Astrocyte (in vitro differentiated cells and primary cell): Measurements from ENCODE around the gene PPP2R2C. TPM values are rescaled to one million over a fixed set of nuclear protein-coding genes. Genes with fewer than 3 reads are reported as not detected.
A peak's percentile ranks its signal among the peaks of the same experiment; 100 is the strongest.

Source experiments
- DNase-seq: peaks from one replicate; pipeline ENCODE4 v3.0.0-alpha.2; 2010; ENCODE audit warnings: low read depth
- FAIRE-seq: peaks from 2 replicates; lab custom pipeline; 2011; peaks lifted over from hg19 to GRCh38; lab: Jason Lieb, UNC
- H2AFZ ChIP-seq: 2 replicates; pipeline ENCODE4 v1.6.0; 2012; ENCODE audit warnings: low read depth, low read length, inconsistent platforms
- H3K27ac ChIP-seq: 2 replicates; pipeline ENCODE4 v1.5.1; 2011; ENCODE audit warnings: low read depth, low read length, inconsistent platforms
- H3K27me3 ChIP-seq: 2 replicates; pipeline ENCODE4 v1.6.0; 2011; ENCODE audit warnings: low read length, inconsistent platforms; ENCODE audit not compliant: insufficient read depth
- H3K36me3 ChIP-seq: 2 replicates; pipeline ENCODE4 v1.5.1; 2011; ENCODE audit warnings: low read length, inconsistent platforms; ENCODE audit not compliant: insufficient read depth
- H3K4me1 ChIP-seq: 2 replicates; pipeline ENCODE4 v1.5.1; 2011; ENCODE audit warnings: low read length, inconsistent platforms; ENCODE audit not compliant: insufficient read depth
- H3K4me2 ChIP-seq: 2 replicates; pipeline ENCODE4 v1.6.0; 2012; ENCODE audit warnings: low read length, inconsistent platforms
- H3K4me3 ChIP-seq: 2 replicates; pipeline ENCODE4 v1.5.1; 2011; ENCODE audit warnings: low read depth, mild to moderate bottlenecking, low read length, inconsistent platforms; ENCODE audit not compliant: insufficient read depth
- H3K79me2 ChIP-seq: 2 replicates; pipeline ENCODE4 v1.6.0; 2012; ENCODE audit warnings: mild to moderate bottlenecking, low read length, inconsistent platforms; ENCODE audit not compliant: insufficient read depth
- H3K9ac ChIP-seq: 2 replicates; pipeline ENCODE4 v1.6.0; 2012; ENCODE audit warnings: mild to moderate bottlenecking, low read length, inconsistent platforms
- H3K9me3 ChIP-seq: 2 replicates; pipeline ENCODE4 v1.5.1; 2012; ENCODE audit warnings: low read depth, mild to moderate bottlenecking, low read length, inconsistent platforms; ENCODE audit not compliant: insufficient read depth
- H4K20me1 ChIP-seq: 2 replicates; pipeline ENCODE4 v1.6.0; 2012; ENCODE audit warnings: low read length, inconsistent platforms; ENCODE audit not compliant: insufficient read depth
- H3K27ac Mint-ChIP-seq: one replicate; pipeline ENCODE4 v1.8.0; 2021; ENCODE audit warnings: mild to moderate bottlenecking, mixed read lengths; ENCODE audit not compliant: unreplicated experiment
- H3K27me3 Mint-ChIP-seq: one replicate; pipeline ENCODE4 v1.8.0; 2021; ENCODE audit warnings: low read depth, mixed read lengths; ENCODE audit not compliant: unreplicated experiment
- H3K36me3 Mint-ChIP-seq: one replicate; pipeline ENCODE4 v1.8.0; 2021; ENCODE audit warnings: low read depth, mixed read lengths; ENCODE audit not compliant: unreplicated experiment
- H3K4me1 Mint-ChIP-seq: one replicate; pipeline ENCODE4 v1.8.0; 2021; ENCODE audit warnings: low read depth, mixed read lengths; ENCODE audit not compliant: unreplicated experiment
- H3K4me3 Mint-ChIP-seq: one replicate; pipeline ENCODE4 v1.8.0; 2021; ENCODE audit warnings: mild to moderate bottlenecking, moderate library complexity, mixed read lengths; ENCODE audit not compliant: unreplicated experiment
- H3K9me3 Mint-ChIP-seq: one replicate; pipeline ENCODE4 v1.8.0; 2021; ENCODE audit warnings: mild to moderate bottlenecking, mixed read lengths; ENCODE audit not compliant: unreplicated experiment
- CTCF ChIP-seq: IDR thresholded peaks from 2 replicates; pipeline ENCODE4 v1.5.1; 2011; ENCODE audit warnings: low read depth, mild to moderate bottlenecking, inconsistent platforms, low read length, moderate library complexity; ENCODE audit not compliant: insufficient read depth
- EZH2 ChIP-seq: IDR thresholded peaks from 2 replicates; pipeline ENCODE4 v1.6.1; 2012; ENCODE audit warnings: mild to moderate bottlenecking, low read length, inconsistent platforms; ENCODE audit not compliant: insufficient read depth
- total RNA-seq: library from RNA; stranded (reverse); gene quantifications from 2 replicates; pipeline ENCODE4 v1.2.1, GENCODE V29; 2021

The PPP2R2C gene
- total RNA-seq, 1 donor from 2014 or later, result 1.1 TPM

GRCh38 chr4:6365545-6366086, 106.8 kb downstream of the PPP2R2C start:
- H4K20me1 ChIP-seq, result no peaks in the 10 kb centered on the region
- TF ChIP-seq EZH2, result no peak
- TF ChIP-seq CTCF, result no peak
- H3K36me3 Mint-ChIP-seq, result no peaks in the 10 kb centered on the region
- no peaks in the 10 kb centered on the region for H3K9me3 ChIP-seq
- H3K27ac Mint-ChIP-seq, result no peak overlapping the region
- FAIRE-seq, result no peak
- peaks cover 10% of the 10 kb centered on the region for H3K27me3 ChIP-seq
- no peak overlapping the region for H3K4me2 ChIP-seq
- H3K4me1 Mint-ChIP-seq, result no peaks in the 10 kb centered on the region
- H3K4me3 Mint-ChIP-seq, result no peak overlapping the region
- no peak overlapping the region for H3K27ac ChIP-seq
- no peak overlapping the region for H3K4me3 ChIP-seq
- no peaks in the 10 kb centered on the region for H3K36me3 ChIP-seq
- H3K9ac ChIP-seq, result no peak overlapping the region
- H3K27me3 Mint-ChIP-seq, result peaks cover 67% of the 10 kb centered on the region
- no peak overlapping the region for H2AFZ ChIP-seq
- H3K79me2 ChIP-seq, result no peaks in the 10 kb centered on the region
- H3K9me3 Mint-ChIP-seq, result peaks cover 1% of the 10 kb centered on the region
- no peak for DNase-seq
- no peaks in the 10 kb centered on the region for H3K4me1 ChIP-seq

GRCh38 chr4:6364581-6364980, 107.8 kb downstream of the PPP2R2C start:
- H3K4me2 ChIP-seq, result no peak overlapping the region
- H2AFZ ChIP-seq, result no peak overlapping the region
- H3K27me3 ChIP-seq, result peaks cover 4% of the 10 kb centered on the region
- peaks cover 69% of the 10 kb centered on the region for H3K27me3 Mint-ChIP-seq
- no peaks in the 10 kb centered on the region for H3K4me1 ChIP-seq
- H3K36me3 ChIP-seq, result no peaks in the 10 kb centered on the region
- TF ChIP-seq CTCF (no peak), EZH2 (no peak)
- no peak overlapping the region for H3K4me3 Mint-ChIP-seq
- no peak overlapping the region for H3K9ac ChIP-seq
- H3K4me1 Mint-ChIP-seq, result no peaks in the 10 kb centered on the region
- no peaks in the 10 kb centered on the region for H3K9me3 ChIP-seq
- peaks cover 1% of the 10 kb centered on the region for H3K9me3 Mint-ChIP-seq
- no peak for DNase-seq
- H3K79me2 ChIP-seq, result no peaks in the 10 kb centered on the region
- no peak overlapping the region for H3K27ac Mint-ChIP-seq
- H3K27ac ChIP-seq, result no peak overlapping the region
- H3K36me3 Mint-ChIP-seq, result no peaks in the 10 kb centered on the region
- no peaks in the 10 kb centered on the region for H4K20me1 ChIP-seq
- no peak overlapping the region for H3K4me3 ChIP-seq
- FAIRE-seq, result no peak

GRCh38 chr4:6364146-6364545, 108.3 kb downstream of the PPP2R2C start:
- Histone ChIP-seq H3K4me1 (no peaks in the 10 kb centered on the region), H3K4me3 (no peak overlapping the region), H3K79me2 (no peaks in the 10 kb centered on the region), H4K20me1 (no peaks in the 10 kb centered on the region), H3K9ac (no peak overlapping the region), H3K27ac (no peak overlapping the region), H3K4me2 (no peak overlapping the region), H3K9me3 (no peaks in the 10 kb centered on the region), H3K36me3 (no peaks in the 10 kb centered on the region), H2AFZ (no peak overlapping the region), H3K27me3 (peaks cover 4% of the 10 kb centered on the region)
- Mint-ChIP-seq H3K9me3 (peaks cover 1% of the 10 kb centered on the region), H3K27ac (peak overlapping the region; percentile 68), H3K4me3 (no peak overlapping the region), H3K4me1 (no peaks in the 10 kb centered on the region), H3K36me3 (no peaks in the 10 kb centered on the region), H3K27me3 (peaks cover 70% of the 10 kb centered on the region)
- TF ChIP-seq CTCF (no peak), EZH2 (no peak)
- FAIRE-seq (no peak), DNase-seq (no peak)
